GM19239 (cell line): ENCODE measurements around the gene CARD14.

Source experiments
- DNase-seq: peaks from one replicate; pipeline ENCODE4 v3.0.0; 2011; ENCODE audit warnings: low spot score; ENCODE audit not compliant: insufficient read length
- FAIRE-seq: peaks from 2 replicates; lab custom pipeline; 2011; peaks lifted over from hg19 to GRCh38; lab: Jason Lieb, UNC

Gene CARD14

GRCh38 chr17:80169784-80170500, at the start of gene CARD14:
TSS of gene CARD14 (plus strand) at chr17:80170030. CDS start at chr17:80181439, 11,409 bp downstream.
- no peak for DNase-seq
- no peak for FAIRE-seq

- no peak for FAIRE-seq
- no peak for DNase-seq
These were observed 47.7 kb upstream of the CARD14 start for GRCh38 chr17:80122026-80122575.

GRCh38 chr17:80122926-80123505, 46.8 kb upstream of the CARD14 start:
- no peak for DNase-seq
- no peak for FAIRE-seq

- DNase-seq, result no peak
- no peak for FAIRE-seq
These were observed 46.0 kb upstream of the CARD14 start for GRCh38 chr17:80123791-80124190.

GRCh38 chr17:80124351-80124981, 45.4 kb upstream of the CARD14 start:
- no peak for DNase-seq
- FAIRE-seq, result no peak

- no peak for FAIRE-seq
These were observed 44.0 kb upstream of the CARD14 start for GRCh38 chr17:80125656-80126448.

GRCh38 chr17:80126449-80126715, 43.4 kb upstream of the CARD14 start:
- FAIRE-seq, result no peak
- no peak for DNase-seq

More at GRCh38 chr17:80125656-80126448, 44.0 kb upstream of the CARD14 start:
- no peak for DNase-seq

GRCh38 chr17:80129006-80129565, 40.7 kb upstream of the CARD14 start:
- FAIRE-seq (no peak), DNase-seq (no peak)

- FAIRE-seq (no peak), DNase-seq (no peak)
These were observed 38.8 kb upstream of the CARD14 start for GRCh38 chr17:80130992-80131391.

- FAIRE-seq (no peak), DNase-seq (no peak)
These were observed 36.8 kb upstream of the CARD14 start for GRCh38 chr17:80132906-80133625.

- DNase-seq (no peak), FAIRE-seq (no peak)
These were observed 36.2 kb upstream of the CARD14 start for GRCh38 chr17:80133626-80133970.

GRCh38 chr17:80137131-80137530, 32.7 kb upstream of the CARD14 start:
- no peak for DNase-seq

GRCh38 chr17:80138856-80139426, 30.9 kb upstream of the CARD14 start:
- no peak for FAIRE-seq
- no peak for DNase-seq

More at GRCh38 chr17:80137131-80137530, 32.7 kb upstream of the CARD14 start:
- FAIRE-seq, result no peak

- FAIRE-seq, result no peak
- no peak for DNase-seq
These were observed 28.2 kb upstream of the CARD14 start for GRCh38 chr17:80141463-80142165.

GRCh38 chr17:80142929-80143328, 26.9 kb upstream of the CARD14 start:
- no peak for FAIRE-seq

GRCh38 chr17:80145076-80146075, 24.5 kb upstream of the CARD14 start:
- peak; percentile 18 for FAIRE-seq

More at GRCh38 chr17:80142929-80143328, 26.9 kb upstream of the CARD14 start:
- DNase-seq, result no peak

More at GRCh38 chr17:80145076-80146075, 24.5 kb upstream of the CARD14 start:
- no peak for DNase-seq
